ENCODE data around the gene SP2.

SP2 gene

DNA sequence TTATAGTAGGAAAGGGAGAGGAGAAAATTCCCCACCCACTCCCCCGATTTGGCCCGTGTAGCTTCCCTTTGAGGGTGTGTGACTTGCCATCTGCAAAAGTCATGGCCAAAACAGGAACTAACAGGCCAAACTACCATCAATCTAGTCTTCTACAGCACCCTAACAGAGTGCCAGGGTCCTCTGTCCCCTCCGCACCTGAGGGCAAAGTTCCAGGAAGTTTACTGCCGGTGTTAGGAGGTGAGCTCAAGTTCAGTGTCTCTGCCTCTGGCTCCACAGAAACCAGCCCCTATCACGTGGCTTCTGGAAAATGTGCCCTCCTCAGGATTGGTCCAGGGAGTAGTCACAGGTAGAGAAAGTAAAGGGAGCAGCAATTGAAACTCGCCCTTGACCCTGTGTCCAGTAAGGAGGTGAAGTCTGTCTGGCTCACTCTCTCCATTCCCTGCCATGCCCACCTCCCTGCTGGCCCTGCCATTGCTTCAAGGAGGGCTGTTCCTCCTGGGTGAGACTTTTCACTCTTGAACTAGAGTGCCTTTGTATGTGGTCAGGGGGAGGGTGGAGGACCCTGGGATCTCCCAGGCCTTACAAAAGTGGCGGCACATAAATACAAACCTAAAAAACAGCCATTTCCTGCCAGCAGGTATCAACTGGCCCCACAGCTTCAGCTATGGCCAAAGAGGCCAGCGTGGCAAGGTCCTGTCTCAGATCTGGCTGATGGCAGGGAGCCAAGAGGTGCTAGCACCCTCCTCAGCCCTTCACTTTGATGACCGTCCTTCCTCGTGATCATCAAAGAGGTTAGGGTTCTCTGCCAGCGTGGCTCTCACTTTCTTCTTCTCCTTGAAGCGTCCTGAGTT, 56.4 kb downstream of the SP2 start:
- H3K36me3 ChIP-seq, result no peaks in the 10 kb centered on the region; the same call in 1 of the 2 replicates
- no peaks in the 10 kb centered on the region for H3K9me3 ChIP-seq
- TF ChIP-seq, protein P1, sequence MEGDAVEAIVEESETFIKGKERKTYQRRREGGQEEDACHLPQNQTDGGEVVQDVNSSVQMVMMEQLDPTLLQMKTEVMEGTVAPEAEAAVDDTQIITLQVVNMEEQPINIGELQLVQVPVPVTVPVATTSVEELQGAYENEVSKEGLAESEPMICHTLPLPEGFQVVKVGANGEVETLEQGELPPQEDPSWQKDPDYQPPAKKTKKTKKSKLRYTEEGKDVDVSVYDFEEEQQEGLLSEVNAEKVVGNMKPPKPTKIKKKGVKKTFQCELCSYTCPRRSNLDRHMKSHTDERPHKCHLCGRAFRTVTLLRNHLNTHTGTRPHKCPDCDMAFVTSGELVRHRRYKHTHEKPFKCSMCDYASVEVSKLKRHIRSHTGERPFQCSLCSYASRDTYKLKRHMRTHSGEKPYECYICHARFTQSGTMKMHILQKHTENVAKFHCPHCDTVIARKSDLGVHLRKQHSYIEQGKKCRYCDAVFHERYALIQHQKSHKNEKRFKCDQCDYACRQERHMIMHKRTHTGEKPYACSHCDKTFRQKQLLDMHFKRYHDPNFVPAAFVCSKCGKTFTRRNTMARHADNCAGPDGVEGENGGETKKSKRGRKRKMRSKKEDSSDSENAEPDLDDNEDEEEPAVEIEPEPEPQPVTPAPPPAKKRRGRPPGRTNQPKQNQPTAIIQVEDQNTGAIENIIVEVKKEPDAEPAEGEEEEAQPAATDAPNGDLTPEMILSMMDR (IDR thresholded peaks at IDR 0.05; ENCODE audit: low read depth, low read length), result no peak
- DNase-seq, result no peak
- no peaks in the 10 kb centered on the region for H3K27me3 ChIP-seq
- no peak overlapping the region for H3K4me3 ChIP-seq (ENCODE audit: low read depth, low read length)
- peaks cover 13% of the 10 kb centered on the region for H3K4me1 ChIP-seq

DNA sequence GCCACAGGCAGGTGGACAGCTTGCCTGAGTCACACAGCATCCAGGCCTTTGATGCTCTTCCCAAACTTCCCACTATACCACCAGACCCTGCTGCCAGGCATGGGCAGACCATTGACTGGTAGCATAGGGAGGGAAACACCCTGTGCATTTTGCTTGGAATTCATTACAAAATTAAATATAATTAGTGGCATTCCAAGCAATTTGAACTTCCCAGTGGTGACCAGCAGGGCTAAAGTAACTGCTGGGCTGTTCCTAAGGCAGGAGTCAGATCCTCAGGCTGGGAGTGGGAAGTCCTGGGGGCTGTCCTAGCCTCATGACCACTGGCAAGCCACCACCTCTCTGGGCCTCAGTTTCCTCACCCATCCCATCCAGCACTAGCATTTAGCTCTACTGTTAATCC, 57.9 kb downstream of the SP2 start:
- H3K4me1 ChIP-seq, result peaks cover 13% of the 10 kb centered on the region
- TF ChIP-seq, protein P1 (IDR thresholded peaks at IDR 0.05; ENCODE audit: low read depth, low read length), result 0 out of 2 replicates have a peak, but pooled peaks have one; percentile 16
- DNase-seq, result no peak
- H3K4me3 ChIP-seq (ENCODE audit: low read depth, low read length), result no peak overlapping the region
- H3K9me3 ChIP-seq, result no peaks in the 10 kb centered on the region
- H3K27me3 ChIP-seq, result no peaks in the 10 kb centered on the region
- H3K36me3 ChIP-seq, result no peaks in the 10 kb centered on the region; the same call in 1 of the 2 replicates

DNA sequence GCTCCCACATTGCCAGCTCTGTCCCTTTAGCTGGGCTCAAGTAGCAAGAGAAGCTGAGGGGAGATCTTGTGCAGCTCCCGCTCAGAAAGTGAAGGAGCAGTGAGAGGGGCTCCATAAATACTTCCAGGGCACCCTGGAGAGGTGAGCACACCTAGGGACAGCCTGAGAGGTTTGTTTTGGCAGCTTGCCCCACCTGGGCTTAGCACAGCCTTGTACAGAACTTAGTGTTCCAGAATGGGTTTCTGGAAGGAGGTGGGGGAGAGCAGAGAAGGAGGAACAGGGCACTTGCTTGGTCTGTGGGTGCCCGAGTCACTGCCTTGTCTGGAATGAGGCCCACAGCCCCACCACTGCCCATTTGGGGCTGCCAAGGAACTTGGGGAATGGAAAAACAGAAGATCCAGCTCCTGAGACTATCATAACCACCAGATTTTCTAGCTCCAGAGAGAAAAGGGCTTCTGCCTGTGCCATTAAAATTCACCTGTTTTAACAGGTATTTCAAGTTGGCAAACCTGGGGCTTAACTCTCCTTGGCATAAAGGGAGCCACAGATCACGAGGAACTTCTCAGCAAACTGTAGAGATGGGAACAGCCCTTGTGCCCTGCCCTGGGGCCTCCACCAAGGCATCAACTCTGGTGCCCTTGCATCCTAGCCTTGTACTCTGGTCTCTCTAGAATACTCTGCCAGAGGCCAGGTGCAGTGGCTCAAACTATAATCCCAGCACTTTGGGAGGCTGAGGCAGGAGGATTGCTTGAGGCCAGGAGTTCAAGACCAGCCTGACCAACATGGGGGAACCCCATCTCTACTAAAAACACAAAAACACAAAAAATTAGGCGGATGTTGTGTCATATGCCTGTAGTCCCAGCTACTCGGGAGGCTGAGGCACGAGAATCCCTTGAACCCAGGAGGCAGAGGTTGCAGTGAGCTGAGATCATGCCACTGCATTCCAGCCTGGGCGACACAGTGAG, 59.7 kb downstream of the SP2 start:
- H3K27me3 ChIP-seq, result no peaks in the 10 kb centered on the region
- peaks cover 5% of the 10 kb centered on the region for H3K4me1 ChIP-seq
- TF ChIP-seq, protein P1 (IDR thresholded peaks at IDR 0.05; ENCODE audit: low read depth, low read length), result no peak

GRCh38 chr17:47956791-47957590, 61.0 kb downstream of the SP2 start:
- TF ChIP-seq, protein P1 (IDR thresholded peaks at IDR 0.05; ENCODE audit: low read depth, low read length), result no peak
- Histone ChIP-seq H3K4me3 (ENCODE audit: low read depth, low read length) (no peak overlapping the region), H3K36me3 (no peaks in the 10 kb centered on the region), H3K27me3 (no peaks in the 10 kb centered on the region), H3K9me3 (no peaks in the 10 kb centered on the region), H3K4me1 (peaks cover 5% of the 10 kb centered on the region)
- no peak for DNase-seq

More for the DNA sequence above, 59.7 kb downstream of the SP2 start:
- Histone ChIP-seq H3K4me3 (ENCODE audit: low read depth, low read length) (no peak overlapping the region), H3K36me3 (no peaks in the 10 kb centered on the region), H3K9me3 (no peaks in the 10 kb centered on the region)
- DNase-seq, result no peak

- Histone ChIP-seq H3K27me3 (no peaks in the 10 kb centered on the region), H3K4me3 (ENCODE audit: low read depth, low read length) (no peak within 1 kb of the TSS), H3K9me3 (no peaks in the 10 kb centered on the region), H3K4me1 (peaks cover 5% of the 10 kb centered on the region), H3K36me3 (no peaks in the 10 kb centered on the region)
- TF ChIP-seq, protein P1 (IDR thresholded peaks at IDR 0.05; ENCODE audit: low read depth, low read length), result no peak
- no peak for DNase-seq
These were observed 61.8 kb downstream of the SP2 start, which contains the start of gene PRR15L for GRCh38 chr17:47957591-47958490. PRR15L (minus strand) TSS chr17:47957883; CDS start chr17:47953234, 4,649 bp downstream.
